Peyer's patch (tissue), 4 donors: ENCODE data around the gene ALDH7A1.

Experiments used
- POLR2A ChIP-seq, 2 donors: fragments of 450-650 bp; IDR thresholded peaks; one replicate each; pipeline ENCODE4 v1.5.1; 2017; ENCODE audit warnings: antibody characterized with exemption in 2 of 2, mild to moderate bottlenecking in 2 of 2, moderate library complexity in 2 of 2
- TF ChIP-seq, protein P1 (sequence below), 6 experiments: fragments of 450-650 bp in 4 of 6; fragments of 200-600 bp in 2 of 6; sonication (generic) in 1 of 6; IDR thresholded peaks; one replicate each; pipeline ENCODE4 v1.5.1; 2017 to 2019; ENCODE audit warnings: antibody characterized with exemption in 6 of 6, mild to moderate bottlenecking in 3 of 6, moderate library complexity in 1 of 6

DNA sequence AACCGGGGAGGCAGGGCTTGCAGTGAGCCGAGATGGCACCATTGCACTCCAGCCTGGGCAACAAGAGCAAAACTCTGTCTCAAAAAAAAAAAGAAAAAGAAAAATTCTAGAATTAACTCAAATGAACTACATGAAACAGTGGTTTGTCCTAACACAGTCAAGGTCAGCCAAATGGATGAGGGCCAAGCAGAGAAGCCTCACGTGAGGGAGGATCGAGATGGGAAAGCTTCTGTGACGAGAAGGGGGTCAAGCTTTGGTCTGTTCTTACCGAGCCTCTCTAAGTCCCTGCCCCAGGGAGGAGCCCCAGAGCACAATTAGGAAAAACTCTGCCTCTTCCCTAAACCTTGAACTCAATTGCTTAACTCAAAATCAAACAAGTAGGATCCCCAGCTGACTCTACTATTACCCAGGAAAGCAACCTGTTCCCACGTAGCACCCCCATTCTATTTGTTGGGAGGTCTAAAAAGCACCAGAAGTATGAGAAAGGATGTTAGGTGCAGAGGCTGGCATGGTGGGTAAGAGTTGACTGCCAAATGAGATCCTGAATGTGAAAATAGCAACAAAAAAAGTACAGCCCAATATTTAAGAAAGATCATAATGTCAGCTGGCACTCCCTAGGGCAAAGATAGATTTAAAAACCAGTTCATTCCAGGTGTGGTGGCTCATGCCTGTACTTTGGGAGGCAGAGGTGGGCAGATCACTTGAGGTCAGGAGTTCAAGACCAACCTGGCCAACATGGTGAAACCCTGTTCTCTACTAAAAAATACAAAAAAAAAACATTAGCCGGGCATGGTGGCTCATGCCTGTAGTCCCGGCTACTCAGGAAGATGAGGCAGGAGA is 7.2 kb downstream of the ALDH7A1 start:
- TF ChIP-seq, protein P1, sequence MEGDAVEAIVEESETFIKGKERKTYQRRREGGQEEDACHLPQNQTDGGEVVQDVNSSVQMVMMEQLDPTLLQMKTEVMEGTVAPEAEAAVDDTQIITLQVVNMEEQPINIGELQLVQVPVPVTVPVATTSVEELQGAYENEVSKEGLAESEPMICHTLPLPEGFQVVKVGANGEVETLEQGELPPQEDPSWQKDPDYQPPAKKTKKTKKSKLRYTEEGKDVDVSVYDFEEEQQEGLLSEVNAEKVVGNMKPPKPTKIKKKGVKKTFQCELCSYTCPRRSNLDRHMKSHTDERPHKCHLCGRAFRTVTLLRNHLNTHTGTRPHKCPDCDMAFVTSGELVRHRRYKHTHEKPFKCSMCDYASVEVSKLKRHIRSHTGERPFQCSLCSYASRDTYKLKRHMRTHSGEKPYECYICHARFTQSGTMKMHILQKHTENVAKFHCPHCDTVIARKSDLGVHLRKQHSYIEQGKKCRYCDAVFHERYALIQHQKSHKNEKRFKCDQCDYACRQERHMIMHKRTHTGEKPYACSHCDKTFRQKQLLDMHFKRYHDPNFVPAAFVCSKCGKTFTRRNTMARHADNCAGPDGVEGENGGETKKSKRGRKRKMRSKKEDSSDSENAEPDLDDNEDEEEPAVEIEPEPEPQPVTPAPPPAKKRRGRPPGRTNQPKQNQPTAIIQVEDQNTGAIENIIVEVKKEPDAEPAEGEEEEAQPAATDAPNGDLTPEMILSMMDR (IDR thresholded peaks at IDR 0.05): no peak
- TF ChIP-seq POLR2A (IDR thresholded peaks at IDR 0.05): no peak
